B cell (primary cell): ENCODE data around the gene TMOD1. TPM values are rescaled to one million over a fixed set of nuclear protein-coding genes. Genes with fewer than 3 reads are reported as not detected.

Source experiments
- ATAC-seq: fragments of 200-7000 bp; cut with Tn5 transposase; one replicate; pipeline ENCODE4 v1.10.0; 2021; ENCODE audit warnings: low read depth, mild to moderate bottlenecking, moderate number of reproducible peaks, moderate library complexity
- CTCF ChIA-PET: fragments of 350-600 bp; sonication (Branson Sonifier 250); formaldehyde crosslinking; loops from one replicate; lab custom pipeline; 2021; ENCODE audit warnings: antibody characterized with exemption, inconsistent platforms; lab: Charles Lee
- POLR2A ChIA-PET: fragments of 350-600 bp; sonication (Branson Sonifier 250); formaldehyde crosslinking; loops from one replicate; lab custom pipeline; 2021; ENCODE audit warnings: antibody characterized with exemption; lab: Charles Lee
- DNase-seq: peaks from one replicate; pipeline ENCODE4 v3.0.0; 2013
- H2AFZ ChIP-seq: 2 replicates; pipeline ENCODE4 v1.6.1; 2012; ENCODE audit warnings: mild to moderate bottlenecking, low read depth, low read length; ENCODE audit not compliant: insufficient read depth, poor library complexity, severe bottlenecking
- H3K27ac ChIP-seq, 2 donors: 1 replicate in 1 of 2; 2 replicates in 1 of 2; pipeline ENCODE4 v1.5.1; 2012 to 2013; ENCODE audit warnings: low read length in 2 of 2, mild to moderate bottlenecking in 2 of 2, moderate library complexity in 1 of 2
- H3K27me3 ChIP-seq, 4 experiments: fragments of 200-600 bp in 1 of 4; sonication (generic) in 1 of 4; replicated peaks in 1 of 4; 1 replicate in 2 of 4; 2 replicates in 2 of 4; pipeline versions ENCODE4 v1.6.1 to v1.7.0; 2013 to 2016; ENCODE audit warnings: low read length in 3 of 4, mild to moderate bottlenecking in 2 of 4, mixed read lengths in 1 of 4, moderate library complexity in 1 of 4; ENCODE audit not compliant: insufficient read depth in 4 of 4, control insufficient read depth in 3 of 4; ENCODE audit errors: control extremely low read depth in 1 of 4
- H3K36me3 ChIP-seq, 2 experiments: replicated peaks in 1 of 2; 1 replicate in 1 of 2; 2 replicates in 1 of 2; pipeline versions ENCODE4 v1.6.1 to v1.7.1; 2013; ENCODE audit warnings: low read length in 1 of 2; ENCODE audit not compliant: insufficient read depth in 2 of 2, control insufficient read depth in 1 of 2; ENCODE audit errors: control extremely low read depth in 1 of 2, extremely low read depth in 1 of 2
- H3K4me1 ChIP-seq, 2 donors: fragments of 200-600 bp in 1 of 2; sonication (generic) in 1 of 2; 1 replicate in 1 of 2; 2 replicates in 1 of 2; pipeline versions ENCODE4 v1.5.1 to v1.6.1; 2013 to 2017; ENCODE audit warnings: low read length in 2 of 2; ENCODE audit not compliant: control insufficient read depth in 2 of 2, insufficient read depth in 2 of 2
- H3K4me2 ChIP-seq: replicated peaks from 2 replicates; pipeline ENCODE3; 2012; ENCODE audit warnings: mild to moderate bottlenecking, low read depth, low read length; ENCODE audit not compliant: poor library complexity, severe bottlenecking
- H3K4me3 ChIP-seq, 5 experiments: fragments of 200-600 bp in 1 of 5; sonication (generic) in 1 of 5; 1 replicate in 3 of 5; 2 replicates in 2 of 5; pipeline versions ENCODE4 v1.5.1 to v1.7.0; 2011 to 2016; ENCODE audit warnings: low read length in 4 of 5, mild to moderate bottlenecking in 4 of 5, low read depth in 2 of 5, control low read depth in 1 of 5, moderate library complexity in 1 of 5; ENCODE audit not compliant: insufficient read depth in 1 of 5; ENCODE audit errors: control extremely low read depth in 1 of 5, extremely low read depth in 1 of 5
- H3K79me2 ChIP-seq: fragments of 200-600 bp; sonication (generic); one replicate; pipeline ENCODE4 v1.6.0; 2016; ENCODE audit warnings: low read length; ENCODE audit not compliant: control insufficient read depth, insufficient read depth
- H3K9ac ChIP-seq: fragments of 200-600 bp; sonication (generic); 2 replicates; pipeline ENCODE4 v1.6.1; 2017; ENCODE audit warnings: mild to moderate bottlenecking, low read length, moderate library complexity
- H3K9me3 ChIP-seq, 3 donors: one replicate each; pipeline versions ENCODE4 v1.6.1 to v1.7.1; 2013; ENCODE audit warnings: low read length in 2 of 3; ENCODE audit not compliant: control insufficient read depth in 2 of 3, insufficient read depth in 1 of 3; ENCODE audit errors: control extremely low read depth in 1 of 3
- H4K20me1 ChIP-seq: 2 replicates; pipeline ENCODE4 v1.6.0; 2012; ENCODE audit warnings: mild to moderate bottlenecking, low read length; ENCODE audit not compliant: insufficient read depth, control insufficient read depth, poor library complexity, severe bottlenecking
- H3K27ac Mint-ChIP-seq: one replicate; pipeline ENCODE4 v1.8.0; 2021; ENCODE audit warnings: mixed read lengths
- H3K27me3 Mint-ChIP-seq: one replicate; pipeline ENCODE4 v1.8.0; 2021; ENCODE audit warnings: mixed read lengths
- H3K4me1 Mint-ChIP-seq: one replicate; pipeline ENCODE4 v1.8.0; 2021; ENCODE audit warnings: mixed read lengths
- H3K4me3 Mint-ChIP-seq: one replicate; pipeline ENCODE4 v1.8.0; 2021; ENCODE audit warnings: mixed read lengths
- H3K9me3 Mint-ChIP-seq: one replicate; pipeline ENCODE4 v1.8.0; 2022; ENCODE audit warnings: mixed read lengths; ENCODE audit not compliant: insufficient read depth
- EZH2 ChIP-seq: IDR thresholded peaks from 2 replicates; pipeline ENCODE4 v1.6.1; 2012; ENCODE audit warnings: borderline replicate concordance, low read depth, mild to moderate bottlenecking, moderate library complexity, low read length; ENCODE audit not compliant: insufficient read depth, poor library complexity, severe bottlenecking
- WGBS: methylation state at CpG from one replicate; pipeline ENCODE4 v1.1.5; 2013; ENCODE audit warnings: missing lambda C conversion rate; ENCODE audit not compliant: insufficient coverage; 5-methylcytosine and 5-hydroxymethylcytosine counted together
- intact Hi-C: fragments of 100-400 bp; cut with micrococcal nuclease; formaldehyde crosslinking; loops from one replicate; pipeline ENCODE4 v1.10.0; 2022
- polyA plus RNA-seq: library from polyadenylated mRNA; depleted of rRNA; stranded (reverse); fragments of >200 nt; gene quantifications from 2 replicates; pipeline ENCODE4 v1.2.3, GENCODE V29; 2012
- total RNA-seq, 2 donors: library from RNA; stranded (reverse); fragments of 120-200 nt in 1 of 2; gene quantifications; 1 replicate in 1 of 2; 2 replicates in 1 of 2; pipeline versions ENCODE4 v1.2.3 to v1.2.4, GENCODE V29; 2013 to 2022
- TF ChIP-seq, protein P1 (sequence below): fragments of 200-600 bp; IDR thresholded peaks from one replicate; pipeline ENCODE4 v1.8.0; 2022; ENCODE audit warnings: antibody characterized with exemption, mild to moderate bottlenecking

TMOD1 gene
- total and polyA plus RNA-seq, 2 donors (not counting 1 experiment from before 2014, with no cell fraction given), result 0.30 to 2.5 TPM

DNA sequence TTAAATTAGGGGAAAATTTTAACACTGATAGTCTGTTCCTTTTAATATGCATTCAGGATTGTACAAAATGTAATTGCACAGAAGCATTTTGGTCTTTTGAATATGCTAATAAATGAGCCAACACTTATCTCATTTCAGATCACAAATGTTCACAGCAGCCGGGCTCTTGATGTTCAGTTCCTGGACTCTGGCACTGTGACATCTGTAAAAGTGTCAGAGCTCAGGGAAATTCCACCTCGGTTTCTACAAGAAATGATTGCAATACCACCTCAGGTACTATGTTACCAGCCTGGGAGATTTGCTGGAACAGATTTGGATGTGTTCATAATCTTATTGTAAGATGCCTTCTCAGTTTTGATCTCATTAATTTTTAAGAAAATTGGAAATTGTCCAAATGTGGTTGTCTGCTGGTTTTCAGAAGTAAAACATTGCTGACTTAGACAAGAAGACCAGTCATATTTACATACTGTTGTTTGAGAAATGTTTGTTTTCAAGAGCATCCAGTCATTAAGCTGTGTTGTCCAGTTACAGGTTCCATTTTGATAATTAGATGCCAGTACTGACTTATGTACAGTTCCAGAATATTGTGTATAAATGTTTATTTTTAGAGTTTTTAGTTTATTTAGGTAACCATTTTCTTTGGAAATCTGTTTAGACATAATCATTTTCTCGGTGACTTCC, 23.0 kb upstream of the TMOD1 start:
- WGBS, result no CpG with 5 or more reads among the region's 3 CpGs

DNA sequence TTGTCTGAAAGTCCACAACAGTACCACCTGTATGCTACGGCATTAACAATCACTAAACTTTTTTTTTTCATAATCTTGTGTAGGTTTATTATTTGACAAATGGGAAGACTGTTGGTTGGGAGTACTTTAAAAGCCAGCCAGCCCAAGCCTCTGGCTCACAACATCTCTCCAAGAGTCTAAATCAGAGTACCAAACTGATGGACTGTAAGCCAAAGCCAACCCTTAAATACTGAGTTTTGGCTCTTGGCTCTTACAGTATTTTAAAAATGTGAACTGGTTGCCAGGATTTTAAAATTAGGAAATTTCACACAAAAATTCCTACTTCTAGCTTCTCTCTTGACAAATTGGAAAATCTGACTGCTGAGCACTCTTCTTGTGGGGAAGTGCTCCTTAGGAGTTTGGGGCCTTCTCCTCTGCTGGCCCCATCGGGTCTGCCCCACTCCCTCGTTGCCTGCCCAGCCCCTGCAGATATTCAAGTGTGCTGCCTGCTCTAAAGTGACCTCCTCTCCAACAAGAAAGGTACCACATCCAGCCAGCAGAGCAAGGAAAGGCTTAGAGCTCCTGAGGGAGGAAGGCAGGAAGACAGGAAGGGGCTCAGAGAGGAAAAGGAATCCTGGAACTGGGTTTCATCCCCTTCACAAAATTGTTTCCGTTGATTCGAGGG, 21.8 kb upstream of the TMOD1 start:
- peaks cover 2 to 47% of the 10 kb centered on the region in 2 experiments for H3K36me3 ChIP-seq
- no peaks in the 10 kb centered on the region for H3K79me2 ChIP-seq
- intact Hi-C loops, result no loop called here
- H3K27me3 ChIP-seq, result no peaks in the 10 kb centered on the region
- no peak overlapping the region for H3K4me2 ChIP-seq
- Mint-ChIP-seq H3K4me3 (no peak overlapping the region), H3K27ac (no peak overlapping the region), H3K27me3 (no peaks in the 10 kb centered on the region), H3K4me1 (no peaks in the 10 kb centered on the region), H3K9me3 (no peaks in the 10 kb centered on the region)
- ATAC-seq, result no peak
- no peaks in the 10 kb centered on the region for H3K4me1 ChIP-seq
- no peak overlapping the region for H3K27ac ChIP-seq
- ChIA-PET POLR2A (no interaction called here), CTCF (no interaction called here)
- H4K20me1 ChIP-seq, result no peaks in the 10 kb centered on the region
- WGBS, result 96% methylated on average over 4 of the region's 5 CpGs
- H2AFZ ChIP-seq, result no peak overlapping the region
- H3K9ac ChIP-seq, result no peak overlapping the region
- H3K4me3 ChIP-seq, result no peak overlapping the region
- no peak for DNase-seq
- no peak for TF ChIP-seq EZH2
- TF ChIP-seq, protein P1, sequence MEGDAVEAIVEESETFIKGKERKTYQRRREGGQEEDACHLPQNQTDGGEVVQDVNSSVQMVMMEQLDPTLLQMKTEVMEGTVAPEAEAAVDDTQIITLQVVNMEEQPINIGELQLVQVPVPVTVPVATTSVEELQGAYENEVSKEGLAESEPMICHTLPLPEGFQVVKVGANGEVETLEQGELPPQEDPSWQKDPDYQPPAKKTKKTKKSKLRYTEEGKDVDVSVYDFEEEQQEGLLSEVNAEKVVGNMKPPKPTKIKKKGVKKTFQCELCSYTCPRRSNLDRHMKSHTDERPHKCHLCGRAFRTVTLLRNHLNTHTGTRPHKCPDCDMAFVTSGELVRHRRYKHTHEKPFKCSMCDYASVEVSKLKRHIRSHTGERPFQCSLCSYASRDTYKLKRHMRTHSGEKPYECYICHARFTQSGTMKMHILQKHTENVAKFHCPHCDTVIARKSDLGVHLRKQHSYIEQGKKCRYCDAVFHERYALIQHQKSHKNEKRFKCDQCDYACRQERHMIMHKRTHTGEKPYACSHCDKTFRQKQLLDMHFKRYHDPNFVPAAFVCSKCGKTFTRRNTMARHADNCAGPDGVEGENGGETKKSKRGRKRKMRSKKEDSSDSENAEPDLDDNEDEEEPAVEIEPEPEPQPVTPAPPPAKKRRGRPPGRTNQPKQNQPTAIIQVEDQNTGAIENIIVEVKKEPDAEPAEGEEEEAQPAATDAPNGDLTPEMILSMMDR, result no peak
- peaks cover 0 to 3% (median 0%) of the 10 kb centered on the region in 3 donors for H3K9me3 ChIP-seq

More for the DNA sequence above, 23.0 kb upstream of the TMOD1 start:
- H3K9me3 Mint-ChIP-seq, result no peaks in the 10 kb centered on the region
- Histone ChIP-seq H3K36me3 (peaks cover 2 to 59% of the 10 kb centered on the region in 2 experiments), H3K9ac (no peak overlapping the region), H3K79me2 (no peaks in the 10 kb centered on the region), H3K4me3 (no peak overlapping the region), H2AFZ (no peak overlapping the region), H3K9me3 (peaks cover 0 to 3% (median 0%) of the 10 kb centered on the region in 3 donors), H3K4me1 (no peaks in the 10 kb centered on the region), H4K20me1 (no peaks in the 10 kb centered on the region), H3K27me3 (no peaks in the 10 kb centered on the region), H3K27ac (no peak overlapping the region), H3K4me2 (no peak overlapping the region)
- H3K4me3 Mint-ChIP-seq, result no peak overlapping the region
- no peak for ATAC-seq
- no peaks in the 10 kb centered on the region for H3K4me1 Mint-ChIP-seq
- intact Hi-C loops, result no loop called here
- ChIA-PET CTCF (no interaction called here), POLR2A (no interaction called here)
- no peak overlapping the region for H3K27ac Mint-ChIP-seq
- DNase-seq, result no peak
- TF ChIP-seq, protein P1, result no peak
- TF ChIP-seq EZH2, result no peak
- H3K27me3 Mint-ChIP-seq, result no peaks in the 10 kb centered on the region
